OCI-LY7 (cell line): ENCODE data around the gene TMEM72. TPM values are rescaled to one million over a fixed set of nuclear protein-coding genes. Genes with fewer than 3 reads are reported as not detected.

ENCODE experiments used
- BruUV-seq: library from RNA; stranded (reverse); fragments of 400-500 nt; replicated peaks from 2 replicates; lab custom pipeline; 2021; lab: Mats Ljungman, UMichigan
- CTCF ChIA-PET: fragments of 300-600 bp; sonication (Branson Sonifier 250); formaldehyde crosslinking; loops from one replicate; lab custom pipeline; 2022; ENCODE audit warnings: antibody characterized with exemption; ENCODE audit not compliant: unreplicated experiment; lab: Charles Lee
- POLR2A ChIA-PET: fragments of 300-600 bp; sonication (Branson Sonifier 250); formaldehyde crosslinking; loops from one replicate; lab custom pipeline; 2022; ENCODE audit warnings: antibody characterized with exemption; lab: Charles Lee
- DNase-seq: peaks from one replicate; pipeline ENCODE4 v3.0.0-alpha.2; 2015; ENCODE audit warnings: low spot score
- H2AFZ ChIP-seq: fragments of 200-600 bp; sonication (generic), shearing (Covaris generic); 2 replicates; pipeline ENCODE4 v1.6.1; 2014; ENCODE audit warnings: mild to moderate bottlenecking, antibody characterized with exemption, low read length, moderate library complexity
- H3K27ac ChIP-seq: fragments of 200-600 bp; sonication (generic); 2 replicates; pipeline ENCODE4 v1.5.1; 2014; ENCODE audit warnings: mixed run types, low read depth, mild to moderate bottlenecking, moderate library complexity, low read length, inconsistent platforms; ENCODE audit not compliant: poor library complexity, severe bottlenecking
- H3K36me3 ChIP-seq: fragments of 200-600 bp; sonication (generic); 2 replicates; pipeline ENCODE4 v1.6.1; 2014; ENCODE audit warnings: mild to moderate bottlenecking, antibody characterized with exemption, low read length, moderate library complexity, mixed read lengths; ENCODE audit not compliant: insufficient read depth
- H3K4me1 ChIP-seq: fragments of 200-600 bp; sonication (generic); 2 replicates; pipeline ENCODE4 v1.5.1; 2014; ENCODE audit warnings: mild to moderate bottlenecking, low read length; ENCODE audit not compliant: insufficient read depth, poor library complexity, severe bottlenecking
- H3K4me2 ChIP-seq: fragments of 200-600 bp; sonication (generic); 2 replicates; pipeline ENCODE4 v1.6.1; 2014; ENCODE audit warnings: mild to moderate bottlenecking, low read length
- H3K4me3 ChIP-seq: fragments of 200-600 bp; sonication (generic); 2 replicates; pipeline ENCODE4 v1.5.1; 2014; ENCODE audit warnings: mild to moderate bottlenecking, low read depth, low read length; ENCODE audit not compliant: poor library complexity, severe bottlenecking
- H3K79me2 ChIP-seq: fragments of 200-600 bp; sonication (generic); 2 replicates; pipeline ENCODE4 v1.6.1; 2016; ENCODE audit warnings: low read depth, mild to moderate bottlenecking, low read length, moderate library complexity, mixed read lengths; ENCODE audit not compliant: insufficient read depth
- H3K9me2 ChIP-seq: fragments of 200-600 bp; sonication (generic); 2 replicates; pipeline ENCODE4 v1.6.1; 2016; ENCODE audit warnings: mild to moderate bottlenecking, low read length, mixed read lengths; ENCODE audit not compliant: insufficient read depth
- H3K9me3 ChIP-seq: fragments of 200-600 bp; sonication (generic); 2 replicates; pipeline ENCODE4 v1.6.1; 2014; ENCODE audit warnings: mild to moderate bottlenecking, mixed run types, low read length, mixed read lengths
- H4K20me1 ChIP-seq: fragments of 200-600 bp; sonication (generic); 2 replicates; pipeline ENCODE4 v1.6.1; 2014; ENCODE audit warnings: mild to moderate bottlenecking, antibody characterized with exemption, low read length, moderate library complexity, mixed read lengths; ENCODE audit not compliant: insufficient read depth
- CTCF ChIP-seq: fragments of 200-600 bp; sonication (generic); conservative IDR thresholded peaks from 2 replicates; pipeline ENCODE4 v1.5.1; 2014; ENCODE audit warnings: mild to moderate bottlenecking, antibody characterized with exemption, low read length, moderate library complexity, mixed read lengths
- EZH2phosphoT487 ChIP-seq: fragments of 200-600 bp; sonication (generic); IDR thresholded peaks from 2 replicates; pipeline ENCODE4 v1.6.1; 2018; ENCODE audit warnings: low read depth, borderline replicate concordance, mild to moderate bottlenecking, mixed run types, antibody characterized with exemption, low read length, moderate library complexity, mixed read lengths
- intact Hi-C: fragments of 100-400 bp; cut with micrococcal nuclease; formaldehyde crosslinking; loops from one replicate; pipeline ENCODE4 v1.10.0; 2022; ENCODE audit not compliant: unreplicated experiment
- total RNA-seq, 2 experiments: library from RNA; depleted of rRNA in 1 of 2; stranded (reverse); fragments of >200 nt in 1 of 2; shearing (Covaris generic) in 1 of 2; gene quantifications; 2 replicates each; pipeline ENCODE4 v1.2.3, GENCODE V29; 2014 to 2022

The TMEM72 gene
- total RNA-seq, 2 experiments from 2014 or later = not detected

GRCh38 chr10:44969854-44970253, 58.7 kb downstream of the TMEM72 start:
- no peaks in the 10 kb centered on the region for H4K20me1 ChIP-seq
- BruUV-seq = no TSS peak
- H3K4me3 ChIP-seq = no peak overlapping the region
- ChIA-PET POLR2A (no interaction called here), CTCF (no interaction called here)
- no peaks in the 10 kb centered on the region for H3K36me3 ChIP-seq
- no peaks in the 10 kb centered on the region for H3K9me2 ChIP-seq
- no peaks in the 10 kb centered on the region for H3K79me2 ChIP-seq
- no peak for DNase-seq
- TF ChIP-seq CTCF (no peak), EZH2phosphoT487 (no peak)
- H3K27ac ChIP-seq = no peak overlapping the region
- H3K4me1 ChIP-seq = peaks cover 58% of the 10 kb centered on the region
- no peak overlapping the region for H2AFZ ChIP-seq
- H3K4me2 ChIP-seq = no peak overlapping the region
- no peaks in the 10 kb centered on the region for H3K9me3 ChIP-seq
- intact Hi-C loops = no loop called here

DNA sequence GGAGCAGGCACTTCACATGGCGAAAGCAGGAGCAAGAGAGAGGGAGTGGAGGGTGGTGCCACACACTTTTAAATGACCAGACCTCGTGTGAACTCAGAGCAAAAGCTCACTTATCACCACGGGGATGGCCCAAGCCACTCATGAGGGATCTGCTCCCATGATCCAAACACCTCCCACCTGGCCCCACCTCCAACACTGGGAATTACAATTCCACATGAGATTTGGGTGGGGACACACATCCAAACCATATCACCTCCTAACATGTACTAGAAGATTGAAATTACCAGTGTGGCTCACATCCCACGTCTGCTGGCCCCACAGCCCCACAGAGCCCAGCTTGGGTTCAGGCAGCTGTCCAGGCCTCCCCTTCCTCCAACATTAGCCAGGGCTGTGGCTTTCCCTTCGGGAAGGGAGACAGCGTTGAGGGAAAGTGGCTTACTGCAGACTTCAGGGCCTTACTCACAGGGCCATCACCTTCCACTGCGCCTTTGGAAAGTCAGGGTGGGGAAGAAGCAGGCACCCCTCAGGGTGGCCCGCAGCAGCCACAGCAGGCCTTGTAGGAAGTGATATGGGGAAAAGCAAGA, 59.8 kb downstream of the TMEM72 start:
- H3K79me2 ChIP-seq = no peaks in the 10 kb centered on the region
- intact Hi-C loops = no loop called here
- H4K20me1 ChIP-seq = no peaks in the 10 kb centered on the region
- H3K9me2 ChIP-seq = no peaks in the 10 kb centered on the region
- no peak for TF ChIP-seq EZH2phosphoT487
- TF ChIP-seq CTCF = no peak
- H3K4me2 ChIP-seq = no peak overlapping the region
- POLR2A ChIA-PET = no interaction called here
- BruUV-seq = no TSS peak
- H3K4me1 ChIP-seq = peaks cover 48% of the 10 kb centered on the region
- H3K36me3 ChIP-seq = no peaks in the 10 kb centered on the region
- no peak for DNase-seq
- no peak overlapping the region for H2AFZ ChIP-seq
- CTCF ChIA-PET = no interaction called here
- H3K4me3 ChIP-seq = no peak overlapping the region
- H3K9me3 ChIP-seq = no peaks in the 10 kb centered on the region
- H3K27ac ChIP-seq = no peak overlapping the region

DNA sequence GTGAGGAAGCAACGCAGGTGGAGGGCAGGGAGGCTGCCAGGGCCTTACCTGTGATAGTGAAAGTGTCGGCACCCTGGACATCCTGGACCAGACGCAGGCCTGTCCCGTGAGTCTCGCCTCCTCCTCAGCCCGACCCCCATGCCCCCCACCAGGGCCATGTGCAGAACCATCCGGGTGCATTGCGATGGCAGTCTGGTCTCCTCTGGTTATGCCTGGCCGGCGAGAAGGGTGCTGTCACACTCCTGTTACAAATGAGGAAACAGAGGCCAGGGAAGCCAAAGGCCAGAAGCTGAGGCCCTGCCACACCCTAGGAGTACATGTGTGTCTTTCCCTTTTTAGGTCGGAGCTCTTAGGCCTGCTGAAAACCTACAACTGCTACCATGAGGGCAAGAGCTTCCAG, 60.3 kb downstream of the TMEM72 start:
- H3K4me3 ChIP-seq = no peak overlapping the region
- TF ChIP-seq EZH2phosphoT487 (no peak), CTCF (no peak)
- H2AFZ ChIP-seq = no peak overlapping the region
- H3K9me3 ChIP-seq = no peaks in the 10 kb centered on the region
- intact Hi-C loops = no loop called here
- H3K79me2 ChIP-seq = no peaks in the 10 kb centered on the region
- H3K4me1 ChIP-seq = peaks cover 43% of the 10 kb centered on the region
- H3K9me2 ChIP-seq = no peaks in the 10 kb centered on the region
- POLR2A ChIA-PET = no interaction called here
- CTCF ChIA-PET = no interaction called here
- BruUV-seq = no TSS peak
- H3K27ac ChIP-seq = no peak overlapping the region
- H3K36me3 ChIP-seq = no peaks in the 10 kb centered on the region
- no peak overlapping the region for H3K4me2 ChIP-seq
- H4K20me1 ChIP-seq = no peaks in the 10 kb centered on the region
- no peak for DNase-seq
